PC-3 (cell line): Measurements from ENCODE around the gene TOMM40.

Source experiments
- EZH2 ChIP-seq: fragments of 300-600 bp; sonication (generic); IDR thresholded peaks from one replicate; pipeline ENCODE4 v1.6.1; 2017; ENCODE audit warnings: antibody characterized with exemption, mild to moderate bottlenecking, low read length; ENCODE audit not compliant: unreplicated experiment
- EZH2phosphoT487 ChIP-seq: fragments of 300-600 bp; sonication (generic); IDR thresholded peaks from 2 replicates; pipeline ENCODE4 v1.6.1; 2018; ENCODE audit warnings: mild to moderate bottlenecking, antibody characterized with exemption, low read length, borderline replicate concordance
- TF ChIP-seq, protein P1 (sequence below): fragments of 300-600 bp; sonication (generic); conservative IDR thresholded peaks from 2 replicates; pipeline ENCODE4 v1.5.1; 2017; ENCODE audit warnings: antibody characterized with exemption, low read depth, mild to moderate bottlenecking, low read length

DNA sequence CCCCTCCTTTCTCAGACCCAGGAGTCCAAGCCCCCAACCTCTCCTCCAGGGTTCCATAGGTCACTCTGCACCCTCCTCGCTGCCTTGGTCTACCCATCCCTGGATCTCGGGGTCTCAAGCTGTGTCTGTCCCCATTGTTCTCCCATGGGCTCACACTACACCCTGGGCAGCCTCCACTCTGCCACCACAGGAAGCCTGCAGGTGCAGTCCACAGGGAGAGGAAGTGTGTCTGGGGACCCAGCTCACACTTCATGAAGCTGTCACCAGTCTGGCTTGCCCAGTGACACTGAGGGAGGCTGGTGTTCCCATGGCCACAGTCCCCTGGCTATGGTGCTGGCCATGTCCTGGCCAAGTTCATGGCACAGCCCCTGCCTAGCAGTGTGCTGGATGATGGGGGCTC is 39.6 kb upstream of the TOMM40 start:
- TF ChIP-seq, protein P1, sequence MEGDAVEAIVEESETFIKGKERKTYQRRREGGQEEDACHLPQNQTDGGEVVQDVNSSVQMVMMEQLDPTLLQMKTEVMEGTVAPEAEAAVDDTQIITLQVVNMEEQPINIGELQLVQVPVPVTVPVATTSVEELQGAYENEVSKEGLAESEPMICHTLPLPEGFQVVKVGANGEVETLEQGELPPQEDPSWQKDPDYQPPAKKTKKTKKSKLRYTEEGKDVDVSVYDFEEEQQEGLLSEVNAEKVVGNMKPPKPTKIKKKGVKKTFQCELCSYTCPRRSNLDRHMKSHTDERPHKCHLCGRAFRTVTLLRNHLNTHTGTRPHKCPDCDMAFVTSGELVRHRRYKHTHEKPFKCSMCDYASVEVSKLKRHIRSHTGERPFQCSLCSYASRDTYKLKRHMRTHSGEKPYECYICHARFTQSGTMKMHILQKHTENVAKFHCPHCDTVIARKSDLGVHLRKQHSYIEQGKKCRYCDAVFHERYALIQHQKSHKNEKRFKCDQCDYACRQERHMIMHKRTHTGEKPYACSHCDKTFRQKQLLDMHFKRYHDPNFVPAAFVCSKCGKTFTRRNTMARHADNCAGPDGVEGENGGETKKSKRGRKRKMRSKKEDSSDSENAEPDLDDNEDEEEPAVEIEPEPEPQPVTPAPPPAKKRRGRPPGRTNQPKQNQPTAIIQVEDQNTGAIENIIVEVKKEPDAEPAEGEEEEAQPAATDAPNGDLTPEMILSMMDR: no peak
- TF ChIP-seq EZH2: no peak
- TF ChIP-seq EZH2phosphoT487: no peak
